GM18867 (cell line): Measurements from ENCODE around the gene CAMK2B.

Experiments
- ATAC-seq: cut with Tn5 transposase; IDR thresholded peaks from one replicate; pipeline ENCODE4 v1.9.1; 2021; ENCODE audit warnings: mild to moderate bottlenecking, moderate library complexity; ENCODE audit not compliant: unreplicated experiment

The CAMK2B gene

GRCh38 chr7:44325201-44325671, at the start of gene CAMK2B:
CAMK2B (minus strand) TSS chr7:44325594; CDS start chr7:44325421, 173 bp downstream.
- ATAC-seq: no peak

GRCh38 chr7:44374007-44374763, 48.8 kb upstream of the CAMK2B start:
- ATAC-seq: no peak

- no peak for ATAC-seq
Measured at GRCh38 chr7:44373418-44373740, 48.0 kb upstream of the CAMK2B start.

- no peak for ATAC-seq
Measured at GRCh38 chr7:44372560-44373417, 47.4 kb upstream of the CAMK2B start.

GRCh38 chr7:44368885-44369284, 43.5 kb upstream of the CAMK2B start:
- no peak for ATAC-seq

GRCh38 chr7:44368455-44368854, 43.1 kb upstream of the CAMK2B start:
- ATAC-seq: no peak

GRCh38 chr7:44367475-44368043, 42.2 kb upstream of the CAMK2B start:
- no peak for ATAC-seq

- ATAC-seq: no peak
Measured at GRCh38 chr7:44366986-44367385, 41.6 kb upstream of the CAMK2B start.

GRCh38 chr7:44353668-44354067, 28.3 kb upstream of the CAMK2B start:
- ATAC-seq: no peak

- ATAC-seq: no peak
Measured at GRCh38 chr7:44348851-44349781, 23.7 kb upstream of the CAMK2B start.

- no peak for ATAC-seq
Measured at GRCh38 chr7:44348300-44348699, 22.9 kb upstream of the CAMK2B start.

- no peak for ATAC-seq
Measured at GRCh38 chr7:44347546-44348114, 22.2 kb upstream of the CAMK2B start.

GRCh38 chr7:44346063-44346462, 20.7 kb upstream of the CAMK2B start:
- ATAC-seq: no peak

- no peak for ATAC-seq
Measured at GRCh38 chr7:44341401-44341800, 16.0 kb upstream of the CAMK2B start.

- no peak for ATAC-seq
Measured at GRCh38 chr7:44338600-44338999, 13.2 kb upstream of the CAMK2B start.

- ATAC-seq: no peak
Measured at GRCh38 chr7:44336491-44336890, 11.1 kb upstream of the CAMK2B start.

GRCh38 chr7:44335184-44335583, 9.8 kb upstream of the CAMK2B start:
- no peak for ATAC-seq

GRCh38 chr7:44334734-44335097, 9.3 kb upstream of the CAMK2B start:
- ATAC-seq: no peak

GRCh38 chr7:44333911-44334733, 8.7 kb upstream of the CAMK2B start:
- ATAC-seq: no peak

GRCh38 chr7:44331682-44332081, 6.3 kb upstream of the CAMK2B start:
- ATAC-seq: no peak
